ENCODE measurements around the gene IGF1.
A peak's percentile ranks its signal among the peaks of the same experiment; 100 is the strongest.

The IGF1 gene

GRCh38 chr12:102465762-102466560, 14.4 kb downstream of the IGF1 start:
- no peak overlapping the region for H3K4me3 ChIP-seq (ENCODE audit: low read length)
- TF ChIP-seq CTCF (IDR thresholded peaks at IDR 0.05; ENCODE audit: insufficient read depth, low read depth, low read length, missing control alignments): no peak
- no peak for DNase-seq (ENCODE audit: low read depth)

- no peak for TF ChIP-seq CTCF (IDR thresholded peaks at IDR 0.05; ENCODE audit: insufficient read depth, low read depth, low read length, missing control alignments)
- peak; percentile 9 for DNase-seq (ENCODE audit: low read depth)
- no peak overlapping the region for H3K4me3 ChIP-seq (ENCODE audit: low read length)
Measured at GRCh38 chr12:102463659-102464249, 16.6 kb downstream of the IGF1 start.

GRCh38 chr12:102462795-102463465, 17.4 kb downstream of the IGF1 start:
- TF ChIP-seq CTCF (IDR thresholded peaks at IDR 0.05; ENCODE audit: insufficient read depth, low read depth, low read length, missing control alignments): no peak
- DNase-seq (ENCODE audit: low read depth): no peak
- no peak overlapping the region for H3K4me3 ChIP-seq (ENCODE audit: low read length)

- H3K4me3 ChIP-seq (ENCODE audit: low read length): no peak overlapping the region
- no peak for DNase-seq (ENCODE audit: low read depth)
- no peak for TF ChIP-seq CTCF (IDR thresholded peaks at IDR 0.05; ENCODE audit: insufficient read depth, low read depth, low read length, missing control alignments)
Measured at GRCh38 chr12:102462386-102462785, 18.0 kb downstream of the IGF1 start.

- DNase-seq (ENCODE audit: low read depth): no peak
Measured at GRCh38 chr12:102461501-102461900, 18.9 kb downstream of the IGF1 start.

GRCh38 chr12:102459314-102459713, 21.0 kb downstream of the IGF1 start:
- no peak for TF ChIP-seq CTCF (IDR thresholded peaks at IDR 0.05; ENCODE audit: insufficient read depth, low read depth, low read length, missing control alignments)
- H3K4me3 ChIP-seq (ENCODE audit: low read length): no peak overlapping the region
- no peak for DNase-seq (ENCODE audit: low read depth)

More at GRCh38 chr12:102461501-102461900, 18.9 kb downstream of the IGF1 start:
- no peak overlapping the region for H3K4me3 ChIP-seq (ENCODE audit: low read length)
- no peak for TF ChIP-seq CTCF (IDR thresholded peaks at IDR 0.05; ENCODE audit: insufficient read depth, low read depth, low read length, missing control alignments)

All from epithelial cell of esophagus (primary cell).